ENCODE results near the gene GSTO1. TPM values are rescaled to one million over a fixed set of nuclear protein-coding genes. Genes with fewer than 3 reads are reported as not detected.

Gene GSTO1
- total RNA-seq, 4 donors from 2014 or later, result 86.1 to 129 (median 102) TPM

GRCh38 chr10:104220522-104220921 is 34.2 kb upstream of the GSTO1 start:
- DNase-seq, result no peak
- intact Hi-C loops (cut with DNase I), result no loop called here
- WGBS, 2 donors, result 61 to 69% methylated on average over 2 of the region's 2 CpGs
- H3K4me3 ChIP-seq (replicated peaks in 1 of 3), result no peak overlapping the region
- H3K9me3 ChIP-seq, result no peaks in the 10 kb centered on the region
- no peaks in the 10 kb centered on the region for H3K36me3 ChIP-seq
- no peaks in the 10 kb centered on the region for H3K4me1 ChIP-seq
- no peaks in the 10 kb centered on the region for H3K27me3 ChIP-seq
- no peak overlapping the region for H3K27ac ChIP-seq
- TF ChIP-seq CTCF (IDR thresholded peaks at IDR 0.05) (no peak), POLR2A (IDR thresholded peaks at IDR 0.05) (no peak)

GRCh38 chr10:104223304-104223703 is 31.4 kb upstream of the GSTO1 start:
- H3K27me3 ChIP-seq, result no peaks in the 10 kb centered on the region
- H3K9me3 ChIP-seq, result no peaks in the 10 kb centered on the region
- H3K4me3 ChIP-seq (replicated peaks in 1 of 3), result no peak overlapping the region
- TF ChIP-seq POLR2A (IDR thresholded peaks at IDR 0.05) (no peak), CTCF (IDR thresholded peaks at IDR 0.05) (no peak)
- no peaks in the 10 kb centered on the region for H3K4me1 ChIP-seq
- no peak overlapping the region for H3K27ac ChIP-seq
- intact Hi-C loops (cut with DNase I), result no loop called here
- no peaks in the 10 kb centered on the region for H3K36me3 ChIP-seq
- DNase-seq, result no peak

- intact Hi-C loops (cut with DNase I), result no loop called here
- no peaks in the 10 kb centered on the region for H3K36me3 ChIP-seq
- TF ChIP-seq POLR2A (IDR thresholded peaks at IDR 0.05) (no peak), CTCF (IDR thresholded peaks at IDR 0.05) (no peak)
- H3K27ac ChIP-seq, result no peak overlapping the region
- DNase-seq, result no peak
- H3K27me3 ChIP-seq, result no peaks in the 10 kb centered on the region
- H3K4me1 ChIP-seq, result peaks cover 7 to 10% of the 10 kb centered on the region in 2 donors
- no peak overlapping the region for H3K4me3 ChIP-seq (replicated peaks in 1 of 3)
- no peaks in the 10 kb centered on the region for H3K9me3 ChIP-seq
- 83 to 84% methylated on average over 4 of the region's 4 CpGs for WGBS, 2 donors
Observed at GRCh38 chr10:104230490-104230889, 24.2 kb upstream of the GSTO1 start.

- DNase-seq, result peak; percentile 99
- 1% methylated on average over 36 to 49 of the region's 60 CpGs for WGBS, 2 donors
- intact Hi-C loops (cut with DNase I), result no loop called here
- Histone ChIP-seq H3K27ac (peak within 1 kb of the TSS in 1 of 3 donors; percentile 67), H3K36me3 (no peaks in the 10 kb centered on the region), H3K4me3 (replicated peaks in 1 of 3) (peak within 1 kb of the TSS; percentile 31 to 61 (median 53)), H3K4me1 (peaks cover 7 to 10% of the 10 kb centered on the region in 2 donors), H3K9me3 (no peaks in the 10 kb centered on the region), H3K27me3 (no peaks in the 10 kb centered on the region)
- TF ChIP-seq CTCF (IDR thresholded peaks at IDR 0.05), result peak in 1 of 6 experiments; percentile 8
- peak in 1 of 2 donors; percentile 78 for TF ChIP-seq POLR2A (IDR thresholded peaks at IDR 0.05)
Observed at GRCh38 chr10:104231784-104232612, 22.7 kb upstream of the GSTO1 start, which contains the start of gene CFAP43. CFAP43 (minus strand) TSS chr10:104232364; CDS start chr10:104232246, 118 bp downstream.

- TF ChIP-seq CTCF (IDR thresholded peaks at IDR 0.05), result no peak
- TF ChIP-seq POLR2A (IDR thresholded peaks at IDR 0.05), result no peak
- intact Hi-C loops (cut with DNase I), result no loop called here
- H3K4me3 ChIP-seq (replicated peaks in 1 of 3), result peak overlapping the region; percentile 31 to 61 (median 53)
- H3K9me3 ChIP-seq, result no peaks in the 10 kb centered on the region
- no peaks in the 10 kb centered on the region for H3K27me3 ChIP-seq
- no peak overlapping the region for H3K27ac ChIP-seq
- peaks cover 7 to 10% of the 10 kb centered on the region in 2 donors for H3K4me1 ChIP-seq
- no peaks in the 10 kb centered on the region for H3K36me3 ChIP-seq
- no peak for DNase-seq
- 14 to 18% methylated on average over 20 of the region's 20 CpGs for WGBS, 2 donors
Observed at GRCh38 chr10:104232613-104233102, 22.0 kb upstream of the GSTO1 start.
